Smooth muscle cell (in vitro differentiated cells): ENCODE measurements around the gene SHF. TPM values are rescaled to one million over a fixed set of nuclear protein-coding genes. Genes with fewer than 3 reads are reported as not detected.
"Not testable (repeated sequence)": the region's sequence is repeated elsewhere in the genome, so short reads cannot be mapped to it uniquely, and the experiment has no call there.

Source experiments
- DNase-seq: peaks from one replicate; lab custom pipeline; 2025; ENCODE audit not compliant: unreplicated experiment; lab: John Stamatoyannopoulos, UW
- H2AFZ ChIP-seq: fragments of 200-600 bp; sonication (generic); 2 replicates; pipeline ENCODE4 v1.6.0; 2016; ENCODE audit warnings: antibody characterized with exemption, low read depth, mild to moderate bottlenecking
- H3F3A ChIP-seq: fragments of 200-600 bp; sonication (generic); 2 replicates; pipeline ENCODE4 v1.6.0; 2017; ENCODE audit warnings: antibody characterized with exemption, low read depth
- H3K27ac ChIP-seq: fragments of 200-600 bp; sonication (generic); 2 replicates; pipeline ENCODE4 v1.5.1; 2016; ENCODE audit warnings: low read depth, mild to moderate bottlenecking
- H3K27me3 ChIP-seq: fragments of 200-600 bp; sonication (generic); 2 replicates; pipeline ENCODE4 v1.6.1; 2016; ENCODE audit warnings: low read depth, mild to moderate bottlenecking
- H3K36me3 ChIP-seq: fragments of 200-600 bp; sonication (generic); 2 replicates; pipeline ENCODE4 v1.5.1; 2016; ENCODE audit warnings: low read depth
- H3K4me1 ChIP-seq: fragments of 200-600 bp; sonication (generic); 2 replicates; pipeline ENCODE4 v1.5.1; 2016; ENCODE audit warnings: low read depth
- H3K4me2 ChIP-seq: fragments of 200-600 bp; sonication (generic); 2 replicates; pipeline ENCODE4 v1.6.0; 2016; ENCODE audit warnings: mild to moderate bottlenecking
- H3K4me3 ChIP-seq: fragments of 200-600 bp; sonication (generic); 2 replicates; pipeline ENCODE4 v1.5.1; 2016; ENCODE audit warnings: mild to moderate bottlenecking
- H3K79me2 ChIP-seq: fragments of 200-600 bp; sonication (generic); 2 replicates; pipeline ENCODE4 v1.6.0; 2016; ENCODE audit warnings: low read depth, mild to moderate bottlenecking
- H3K9ac ChIP-seq: fragments of 200-600 bp; sonication (generic); 2 replicates; pipeline ENCODE4 v1.6.0; 2016; ENCODE audit warnings: low read depth
- H3K9me3 ChIP-seq: fragments of 200-600 bp; sonication (generic); replicated peaks from 2 replicates; pipeline ENCODE4 v1.5.1; 2016; ENCODE audit warnings: low read depth
- H4K20me1 ChIP-seq: fragments of 200-600 bp; sonication (generic); 2 replicates; pipeline ENCODE4 v1.6.0; 2016; ENCODE audit warnings: low read depth
- CTCF ChIP-seq: fragments of 200-600 bp; sonication (generic); IDR thresholded peaks from 2 replicates; pipeline ENCODE4 v1.5.1; 2017; ENCODE audit warnings: borderline replicate concordance, mild to moderate bottlenecking, antibody characterized with exemption; ENCODE audit not compliant: insufficient read depth, poor library complexity, severe bottlenecking
- WGBS: methylation state at CpG from one replicate; pipeline ENCODE4 v1.1.7; 2016; ENCODE audit warnings: low lambda C conversion rate; 5-methylcytosine and 5-hydroxymethylcytosine counted together
- polyA plus RNA-seq: library from polyadenylated mRNA; unstranded; fragments of >200 nt; fragmentation: Nextera tagmentation; extraction: Ambion mirVana; gene quantifications from 2 replicates; pipeline ENCODE4 v1.2.1, GENCODE V29; 2016
- total RNA-seq: library from RNA; depleted of rRNA; stranded (reverse); fragments of >200 nt; gene quantifications from 2 replicates; pipeline ENCODE4 v1.2.3, GENCODE V29; 2014

The SHF gene
- total and polyA plus RNA-seq, 2 experiments from 2014 or later: 16.4 to 41.3 TPM

DNA sequence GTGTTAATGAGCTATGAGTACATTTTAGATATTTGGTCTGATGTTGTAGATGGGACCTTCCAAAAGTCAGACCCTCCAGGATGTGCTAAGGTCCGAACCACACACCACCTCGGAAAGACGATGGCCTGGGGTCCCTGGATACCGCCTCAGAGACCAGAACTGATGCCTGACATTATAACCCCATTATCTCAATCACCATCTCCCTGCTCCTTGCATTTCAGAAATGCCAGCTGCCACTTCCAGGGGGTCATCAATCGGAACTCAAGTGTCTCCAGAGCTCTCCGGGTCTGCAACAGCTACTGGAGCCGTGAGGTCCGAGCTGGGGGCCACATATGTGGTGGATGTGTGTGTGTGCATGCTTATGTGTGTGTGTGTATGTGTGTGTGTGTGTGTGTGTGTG lies 50.1 kb downstream of the SHF start:
- Histone ChIP-seq H3K27me3 (peaks cover 43% of the 10 kb centered on the region), H3K9me3 (no peaks in the 10 kb centered on the region), H3K36me3 (no peaks in the 10 kb centered on the region), H3F3A (no peaks in the 10 kb centered on the region), H3K27ac (no peak overlapping the region), H3K4me2 (no peak overlapping the region), H3K79me2 (no peaks in the 10 kb centered on the region), H2AFZ (no peak overlapping the region), H3K9ac (no peak overlapping the region), H3K4me1 (no peaks in the 10 kb centered on the region), H4K20me1 (no peaks in the 10 kb centered on the region), H3K4me3 (no peak overlapping the region)
- WGBS: 84% methylated on average over 8 of the region's 8 CpGs
- no peak for DNase-seq
- TF ChIP-seq CTCF: no peak

DNA sequence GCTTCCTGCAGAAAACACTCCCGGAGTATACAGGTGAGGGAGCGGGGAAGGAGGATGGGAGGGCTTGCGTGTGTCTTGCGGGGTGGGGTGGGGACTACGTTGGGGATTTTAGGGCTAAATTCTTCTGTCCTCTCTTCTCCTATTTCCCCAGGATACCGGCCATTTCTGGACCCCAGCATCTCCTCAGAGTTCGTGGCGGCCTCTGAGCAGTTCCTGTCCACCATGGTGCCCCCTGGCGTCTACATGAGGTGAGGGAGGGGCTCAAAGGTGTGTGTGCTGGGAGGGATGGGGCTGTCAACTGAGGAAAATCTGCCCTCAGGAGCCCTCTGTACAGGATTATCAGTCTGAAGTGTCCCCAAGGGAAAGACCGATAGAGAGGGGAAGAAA lies 51.4 kb downstream of the SHF start:
- peaks cover 56% of the 10 kb centered on the region for H3K27me3 ChIP-seq
- no peaks in the 10 kb centered on the region for H3K79me2 ChIP-seq
- no peaks in the 10 kb centered on the region for H3K9me3 ChIP-seq
- H3K4me1 ChIP-seq: no peaks in the 10 kb centered on the region
- no peaks in the 10 kb centered on the region for H3F3A ChIP-seq
- no peak overlapping the region for H3K9ac ChIP-seq
- 29% methylated on average over 8 of the region's 10 CpGs for WGBS
- no peak overlapping the region for H3K27ac ChIP-seq
- no peak for DNase-seq
- H3K36me3 ChIP-seq: no peaks in the 10 kb centered on the region
- TF ChIP-seq CTCF: peak; percentile 27
- no peaks in the 10 kb centered on the region for H4K20me1 ChIP-seq
- H3K4me2 ChIP-seq: no peak overlapping the region
- no peak overlapping the region for H2AFZ ChIP-seq
- no peak overlapping the region for H3K4me3 ChIP-seq

DNA sequence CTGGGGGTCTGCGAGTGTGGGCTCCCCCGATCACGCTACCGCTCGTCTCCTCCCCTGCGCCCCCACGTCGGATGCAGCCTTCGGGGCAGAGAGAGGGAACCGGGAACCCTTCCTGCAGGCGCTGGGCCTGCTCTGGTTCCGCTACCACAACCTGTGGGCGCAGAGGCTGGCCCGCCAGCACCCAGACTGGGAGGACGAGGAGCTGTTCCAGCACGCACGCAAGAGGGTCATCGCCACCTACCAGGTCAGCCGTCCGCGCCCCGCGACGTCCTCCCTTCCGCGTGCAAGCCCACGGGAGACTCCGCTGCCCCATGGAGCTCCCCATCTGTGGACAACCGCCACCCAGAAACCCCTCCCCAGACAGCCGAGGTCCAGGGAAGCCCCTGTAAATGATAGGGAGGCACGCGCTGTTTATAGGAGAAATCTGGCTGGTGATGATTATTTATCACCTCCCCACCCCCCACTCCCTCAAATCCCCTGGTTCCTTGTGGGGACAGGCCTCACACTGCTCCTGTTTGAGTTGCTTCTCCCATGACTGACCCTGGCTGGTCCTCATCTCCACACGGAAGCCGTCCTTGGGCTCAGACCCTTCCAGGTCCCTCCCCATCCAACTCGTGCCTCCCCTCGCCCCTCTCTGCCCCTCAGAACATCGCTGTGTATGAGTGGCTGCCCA lies 51.9 kb downstream of the SHF start:
- H3F3A ChIP-seq, H3K27ac ChIP-seq, H3K9ac ChIP-seq, H3K4me2 ChIP-seq, H3K4me3 ChIP-seq, H2AFZ ChIP-seq, DNase-seq, H3K9me3 ChIP-seq, H3K36me3 ChIP-seq, H4K20me1 ChIP-seq, H3K4me1 ChIP-seq, H3K79me2 ChIP-seq: not testable (repeated sequence)
- H3K27me3 ChIP-seq: peaks cover 61% of the 10 kb centered on the region
- 55% methylated on average over 12 of the region's 37 CpGs for WGBS

GRCh38 chr15:45134682-45135604 lies 52.8 kb downstream of the SHF start:
- H3K9ac ChIP-seq: no peak overlapping the region
- H3K4me2 ChIP-seq: no peak overlapping the region
- peak; percentile 11 for TF ChIP-seq CTCF
- H3K4me3 ChIP-seq: no peak overlapping the region
- H3F3A ChIP-seq: no peaks in the 10 kb centered on the region
- H3K27me3 ChIP-seq: peaks cover 70% of the 10 kb centered on the region
- H3K36me3 ChIP-seq: no peaks in the 10 kb centered on the region
- whole genome bisulfite sequencing: 20% methylated on average over 44 of the region's 57 CpGs
- DNase-seq: no peak
- no peak overlapping the region for H3K27ac ChIP-seq
- H4K20me1 ChIP-seq: no peaks in the 10 kb centered on the region
- H3K9me3 ChIP-seq: no peaks in the 10 kb centered on the region
- no peaks in the 10 kb centered on the region for H3K4me1 ChIP-seq
- no peak overlapping the region for H2AFZ ChIP-seq
- H3K79me2 ChIP-seq: no peaks in the 10 kb centered on the region
